HEK293 (cell line): ENCODE results near the gene POLR3A.

Source experiments
- ZNF529 ChIP-seq: fragments of 450-650 bp; formaldehyde crosslinking; IDR thresholded peaks from 2 replicates; pipeline ENCODE4 v1.5.1; 2017; ENCODE audit warnings: missing genetic modification characterization, missing biosample characterization; ENCODE audit not compliant: insufficient replicate concordance
- ZNF580 ChIP-seq: fragments of 450-650 bp; formaldehyde crosslinking; IDR thresholded peaks from 2 replicates; pipeline ENCODE4 v1.5.1; 2016; ENCODE audit warnings: missing biosample characterization, missing genetic modification characterization
- ZNF837 ChIP-seq: fragments of 450-650 bp; formaldehyde crosslinking; IDR thresholded peaks from 2 replicates; pipeline ENCODE4 v1.5.1; 2016; ENCODE audit warnings: missing biosample characterization, missing genetic modification characterization
- TF ChIP-seq, protein P1 (sequence below): fragments of 450-650 bp; formaldehyde crosslinking; IDR thresholded peaks from 2 replicates; pipeline ENCODE4 v1.5.1; 2016; ENCODE audit warnings: missing biosample characterization, missing genetic modification characterization

- TF ChIP-seq ZNF837 (tag by site-specific recombination) (no peak), ZNF529 (tag by site-specific recombination) (no peak), ZNF580 (tag by site-specific recombination) (no peak)
- TF ChIP-seq, protein P1, sequence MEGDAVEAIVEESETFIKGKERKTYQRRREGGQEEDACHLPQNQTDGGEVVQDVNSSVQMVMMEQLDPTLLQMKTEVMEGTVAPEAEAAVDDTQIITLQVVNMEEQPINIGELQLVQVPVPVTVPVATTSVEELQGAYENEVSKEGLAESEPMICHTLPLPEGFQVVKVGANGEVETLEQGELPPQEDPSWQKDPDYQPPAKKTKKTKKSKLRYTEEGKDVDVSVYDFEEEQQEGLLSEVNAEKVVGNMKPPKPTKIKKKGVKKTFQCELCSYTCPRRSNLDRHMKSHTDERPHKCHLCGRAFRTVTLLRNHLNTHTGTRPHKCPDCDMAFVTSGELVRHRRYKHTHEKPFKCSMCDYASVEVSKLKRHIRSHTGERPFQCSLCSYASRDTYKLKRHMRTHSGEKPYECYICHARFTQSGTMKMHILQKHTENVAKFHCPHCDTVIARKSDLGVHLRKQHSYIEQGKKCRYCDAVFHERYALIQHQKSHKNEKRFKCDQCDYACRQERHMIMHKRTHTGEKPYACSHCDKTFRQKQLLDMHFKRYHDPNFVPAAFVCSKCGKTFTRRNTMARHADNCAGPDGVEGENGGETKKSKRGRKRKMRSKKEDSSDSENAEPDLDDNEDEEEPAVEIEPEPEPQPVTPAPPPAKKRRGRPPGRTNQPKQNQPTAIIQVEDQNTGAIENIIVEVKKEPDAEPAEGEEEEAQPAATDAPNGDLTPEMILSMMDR (tag by site-specific recombination): no peak
These were observed 51.4 kb downstream of the POLR3A start for GRCh38 chr10:77977934-77978333.
